ENCODE measurements around the gene RPS6KL1. TPM values are rescaled to one million over a fixed set of nuclear protein-coding genes. Genes with fewer than 3 reads are reported as not detected.

The RPS6KL1 gene
- total RNA-seq, 1 donor from 2014 or later: 0.99 TPM

GRCh38 chr14:74855021-74855420 lies 68.0 kb downstream of the RPS6KL1 start:
- DNase-seq: no peak

Other genes starting within 250 kb of the RPS6KL1 start
- gene AREL1, start 210.2 kb downstream of the RPS6KL1 start, total RNA-seq: 15.0 TPM
- 19.1 TPM for gene FCF1, start 210.1 kb downstream of the RPS6KL1 start, total RNA-seq
- 61.7 TPM for gene YLPM1, start 159.9 kb downstream of the RPS6KL1 start, total RNA-seq
- gene PROX2, start 47.1 kb downstream of the RPS6KL1 start, total RNA-seq: not detected
- gene DLST, start 41.3 kb downstream of the RPS6KL1 start, total RNA-seq: 68.8 TPM
- 6.3 TPM for gene PGF, start 32.3 kb upstream of the RPS6KL1 start, total RNA-seq
- 22.6 TPM for gene EIF2B2, start 79.7 kb upstream of the RPS6KL1 start, total RNA-seq
- gene MLH3, start 128.2 kb upstream of the RPS6KL1 start, total RNA-seq: 44.0 TPM
- gene ACYP1, start 140.8 kb upstream of the RPS6KL1 start, total RNA-seq: 9.0 TPM
- gene ZC2HC1C, start 146.4 kb upstream of the RPS6KL1 start, total RNA-seq: 0.59 TPM
- gene NEK9, start 203.8 kb upstream of the RPS6KL1 start, total RNA-seq: 53.5 TPM